ENCODE results near the gene CENPC. TPM values are rescaled to one million over a fixed set of nuclear protein-coding genes. Genes with fewer than 3 reads are reported as not detected.
"Not testable (repeated sequence)": the region's sequence is repeated elsewhere in the genome, so short reads cannot be mapped to it uniquely, and the experiment has no call there.

CENPC gene
- total and polyA plus RNA-seq, 2 donors (not counting 1 experiment from before 2014, with no cell fraction given): 11.7 to 67.0 TPM

DNA sequence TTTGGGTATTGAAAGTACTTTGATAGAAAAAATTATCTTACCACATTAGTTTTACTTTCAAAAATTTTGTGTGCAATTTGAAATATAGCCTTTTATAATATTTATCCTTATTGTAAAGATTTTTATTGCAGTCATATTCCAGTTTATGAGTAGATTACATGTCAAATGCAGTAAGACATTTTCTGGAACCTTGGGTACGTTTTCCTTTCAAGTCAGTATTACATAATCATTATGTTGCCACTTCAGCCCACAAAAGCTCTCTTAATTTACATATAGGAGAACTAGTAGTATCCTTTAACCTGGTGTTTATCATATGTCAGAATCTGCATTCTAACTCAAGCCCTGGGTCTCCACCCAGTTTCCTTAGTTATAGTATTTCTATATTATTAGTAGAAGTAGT lies 98.5 kb downstream of the CENPC start:
- Histone ChIP-seq H3K27ac (ENCODE audit: low read length in 2 of 2) (no peak overlapping the region), H3K4me1 (ENCODE audit: control insufficient read depth in 2 of 2, insufficient read depth in 2 of 2, low read length in 2 of 2) (no peaks in the 10 kb centered on the region), H3K79me2 (ENCODE audit: control insufficient read depth, insufficient read depth, low read length) (no peaks in the 10 kb centered on the region), H3K27me3 (replicated peaks in 1 of 4; ENCODE audit: control extremely low read depth in 1 of 4, control insufficient read depth in 3 of 4, insufficient read depth in 4 of 4, low read length in 3 of 4) (no peaks in the 10 kb centered on the region), H3K9ac (ENCODE audit: low read length) (no peak overlapping the region), H3K36me3 (replicated peaks in 1 of 2; ENCODE audit: control extremely low read depth in 1 of 2, control insufficient read depth in 1 of 2, extremely low read depth in 1 of 2, insufficient read depth in 2 of 2, low read length in 1 of 2) (peaks cover 0 to 10% of the 10 kb centered on the region in 2 experiments), H3K9me3 (ENCODE audit: control extremely low read depth in 1 of 3, control insufficient read depth in 2 of 3, insufficient read depth in 1 of 3, low read length in 2 of 3) (peaks cover 0 to 4% (median 4%) of the 10 kb centered on the region in 3 donors), H4K20me1 (ENCODE audit: control insufficient read depth, insufficient read depth, low read length, poor library complexity, severe bottlenecking) (no peaks in the 10 kb centered on the region), H2AFZ (ENCODE audit: insufficient read depth, low read depth, low read length, poor library complexity, severe bottlenecking) (no peak overlapping the region), H3K4me2 (replicated peaks; ENCODE audit: low read depth, low read length, poor library complexity, severe bottlenecking) (no peak overlapping the region), H3K4me3 (ENCODE audit: control extremely low read depth in 1 of 5, extremely low read depth in 1 of 5, insufficient read depth in 1 of 5, low read depth in 2 of 5, low read length in 4 of 5) (no peak overlapping the region)
- Mint-ChIP-seq H3K4me3 (no peak overlapping the region), H3K27ac (no peak overlapping the region), H3K27me3 (no peaks in the 10 kb centered on the region), H3K9me3 (ENCODE audit: insufficient read depth) (peaks cover 4% of the 10 kb centered on the region), H3K4me1 (no peaks in the 10 kb centered on the region)
- TF ChIP-seq, protein P1, sequence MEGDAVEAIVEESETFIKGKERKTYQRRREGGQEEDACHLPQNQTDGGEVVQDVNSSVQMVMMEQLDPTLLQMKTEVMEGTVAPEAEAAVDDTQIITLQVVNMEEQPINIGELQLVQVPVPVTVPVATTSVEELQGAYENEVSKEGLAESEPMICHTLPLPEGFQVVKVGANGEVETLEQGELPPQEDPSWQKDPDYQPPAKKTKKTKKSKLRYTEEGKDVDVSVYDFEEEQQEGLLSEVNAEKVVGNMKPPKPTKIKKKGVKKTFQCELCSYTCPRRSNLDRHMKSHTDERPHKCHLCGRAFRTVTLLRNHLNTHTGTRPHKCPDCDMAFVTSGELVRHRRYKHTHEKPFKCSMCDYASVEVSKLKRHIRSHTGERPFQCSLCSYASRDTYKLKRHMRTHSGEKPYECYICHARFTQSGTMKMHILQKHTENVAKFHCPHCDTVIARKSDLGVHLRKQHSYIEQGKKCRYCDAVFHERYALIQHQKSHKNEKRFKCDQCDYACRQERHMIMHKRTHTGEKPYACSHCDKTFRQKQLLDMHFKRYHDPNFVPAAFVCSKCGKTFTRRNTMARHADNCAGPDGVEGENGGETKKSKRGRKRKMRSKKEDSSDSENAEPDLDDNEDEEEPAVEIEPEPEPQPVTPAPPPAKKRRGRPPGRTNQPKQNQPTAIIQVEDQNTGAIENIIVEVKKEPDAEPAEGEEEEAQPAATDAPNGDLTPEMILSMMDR (IDR thresholded peaks at IDR 0.05): no peak
- TF ChIP-seq EZH2 (IDR thresholded peaks at IDR 0.05; ENCODE audit: borderline replicate concordance, insufficient read depth, low read depth, low read length, poor library complexity, severe bottlenecking): no peak
- no CpG with 5 or more reads among the region's 1 CpG for WGBS (ENCODE audit: insufficient coverage)
- ATAC-seq (ENCODE audit: low read depth): no peak
- ChIA-PET CTCF (no interaction called here), POLR2A (no interaction called here)
- DNase-seq: no peak
- intact Hi-C loops (cut with micrococcal nuclease): no loop called here

DNA sequence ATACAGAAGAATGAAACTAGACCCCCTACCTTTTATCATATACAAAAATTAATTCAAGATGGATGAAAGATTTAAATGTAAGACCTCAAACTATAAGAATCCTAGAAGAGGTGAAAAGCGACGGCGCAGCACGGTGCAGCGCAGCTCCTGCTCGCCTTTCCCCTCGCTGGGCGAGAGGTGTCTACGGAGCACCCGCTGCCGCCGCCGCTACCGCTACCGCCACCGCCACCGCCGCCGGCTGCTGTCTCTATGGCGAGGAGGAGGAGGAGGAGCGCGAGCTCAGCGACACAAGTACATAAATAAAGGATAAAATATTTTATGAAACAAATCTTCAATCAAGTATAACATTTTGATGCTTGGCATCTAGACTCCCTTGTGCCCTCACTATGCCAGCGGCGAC lies 99.4 kb downstream of the CENPC start:
- H3K9me3 Mint-ChIP-seq (ENCODE audit: insufficient read depth); H3K4me3 ChIP-seq (ENCODE audit: control extremely low read depth in 1 of 5, extremely low read depth in 1 of 5, insufficient read depth in 1 of 5, low read depth in 2 of 5, low read length in 4 of 5); H2AFZ ChIP-seq (ENCODE audit: insufficient read depth, low read depth, low read length, poor library complexity, severe bottlenecking); intact Hi-C loops (cut with micrococcal nuclease); POLR2A ChIA-PET; H3K4me1 Mint-ChIP-seq; H3K4me2 ChIP-seq (replicated peaks; ENCODE audit: low read depth, low read length, poor library complexity, severe bottlenecking); H3K4me3 Mint-ChIP-seq; DNase-seq; H4K20me1 ChIP-seq (ENCODE audit: control insufficient read depth, insufficient read depth, low read length, poor library complexity, severe bottlenecking); ATAC-seq (ENCODE audit: low read depth); CTCF ChIA-PET; H3K9ac ChIP-seq (ENCODE audit: low read length); H3K27ac ChIP-seq (ENCODE audit: low read length in 2 of 2); H3K27ac Mint-ChIP-seq; H3K9me3 ChIP-seq (ENCODE audit: control extremely low read depth in 1 of 3, control insufficient read depth in 2 of 3, insufficient read depth in 1 of 3, low read length in 2 of 3); H3K27me3 ChIP-seq (replicated peaks in 1 of 4; ENCODE audit: control extremely low read depth in 1 of 4, control insufficient read depth in 3 of 4, insufficient read depth in 4 of 4, low read length in 3 of 4); H3K4me1 ChIP-seq (ENCODE audit: control insufficient read depth in 2 of 2, insufficient read depth in 2 of 2, low read length in 2 of 2); H3K27me3 Mint-ChIP-seq; H3K79me2 ChIP-seq (ENCODE audit: control insufficient read depth, insufficient read depth, low read length): not testable (repeated sequence)
- 100% methylated on average over 2 of the region's 25 CpGs for WGBS (ENCODE audit: insufficient coverage)
- peaks cover 0 to 10% of the 10 kb centered on the region in 2 experiments for H3K36me3 ChIP-seq (replicated peaks in 1 of 2; ENCODE audit: control extremely low read depth in 1 of 2, control insufficient read depth in 1 of 2, extremely low read depth in 1 of 2, insufficient read depth in 2 of 2, low read length in 1 of 2)

Measured in B cell (primary cell).